ES-I3 (cell line): ENCODE results near the gene GK.
"Not testable (repeated sequence)": the region's sequence is repeated elsewhere in the genome, so short reads cannot be mapped to it uniquely, and the experiment has no call there.

Source experiments
- H3K36me3 ChIP-seq: 2 replicates; pipeline ENCODE4 v1.6.1; 2013; ENCODE audit warnings: mild to moderate bottlenecking, low read length, control low read depth, moderate library complexity; ENCODE audit not compliant: insufficient read depth
- H3K4me1 ChIP-seq: 2 replicates; pipeline ENCODE4 v1.6.1; 2013; ENCODE audit warnings: mild to moderate bottlenecking, control low read depth, low read length; ENCODE audit not compliant: insufficient read depth
- H3K9ac ChIP-seq: 2 replicates; pipeline ENCODE4 v1.6.1; 2013; ENCODE audit warnings: low read depth, mild to moderate bottlenecking, low read length, moderate library complexity
- H3K9me3 ChIP-seq: 2 replicates; pipeline ENCODE4 v1.6.1; 2013; ENCODE audit warnings: mild to moderate bottlenecking, low read length, moderate library complexity; ENCODE audit not compliant: control insufficient read depth, insufficient read depth

The GK gene

GRCh38 chrX:30706216-30706775 lies 53.1 kb downstream of the GK start:
- Histone ChIP-seq H3K9ac (no peak overlapping the region), H3K9me3 (no peaks in the 10 kb centered on the region), H3K36me3 (peaks cover 2% of the 10 kb centered on the region), H3K4me1 (no peaks in the 10 kb centered on the region)

GRCh38 chrX:30712214-30712613 lies 59.0 kb downstream of the GK start:
- Histone ChIP-seq H3K9me3 (no peaks in the 10 kb centered on the region; the same call in 1 of the 2 replicates), H3K4me1 (no peaks in the 10 kb centered on the region), H3K9ac (no peak overlapping the region), H3K36me3 (peaks cover 2% of the 10 kb centered on the region)

- Histone ChIP-seq H3K4me1 (no peaks in the 10 kb centered on the region), H3K9ac (no peak overlapping the region), H3K9me3 (no peaks in the 10 kb centered on the region; the same call in 1 of the 2 replicates), H3K36me3 (peaks cover 2% of the 10 kb centered on the region)
Observed at GRCh38 chrX:30713061-30713525, 59.9 kb downstream of the GK start.

GRCh38 chrX:30714138-30714537 lies 60.9 kb downstream of the GK start:
- peaks cover 2% of the 10 kb centered on the region for H3K36me3 ChIP-seq
- H3K9ac ChIP-seq = no peak overlapping the region
- no peaks in the 10 kb centered on the region for H3K4me1 ChIP-seq
- H3K9me3 ChIP-seq = no peaks in the 10 kb centered on the region; the same call in 1 of the 2 replicates

GRCh38 chrX:30715976-30716375 lies 62.8 kb downstream of the GK start:
- H3K9ac ChIP-seq = no peak overlapping the region
- no peaks in the 10 kb centered on the region for H3K36me3 ChIP-seq
- no peaks in the 10 kb centered on the region for H3K4me1 ChIP-seq
- no peaks in the 10 kb centered on the region; the same call in 1 of the 2 replicates for H3K9me3 ChIP-seq

- Histone ChIP-seq H3K9ac (no peak overlapping the region), H3K9me3 (no peaks in the 10 kb centered on the region), H3K4me1 (no peaks in the 10 kb centered on the region), H3K36me3 (no peaks in the 10 kb centered on the region)
Observed at GRCh38 chrX:30733852-30734660, 80.8 kb downstream of the GK start.

- no peaks in the 10 kb centered on the region for H3K9me3 ChIP-seq
- no peaks in the 10 kb centered on the region for H3K36me3 ChIP-seq
- H3K4me1 ChIP-seq = no peaks in the 10 kb centered on the region
- H3K9ac ChIP-seq = no peak overlapping the region
Observed at GRCh38 chrX:30734782-30735181, 81.6 kb downstream of the GK start.

- no peaks in the 10 kb centered on the region for H3K9me3 ChIP-seq
- H3K36me3 ChIP-seq = no peaks in the 10 kb centered on the region
- no peak overlapping the region for H3K9ac ChIP-seq
- H3K4me1 ChIP-seq = no peaks in the 10 kb centered on the region
Observed at GRCh38 chrX:30735839-30736238, 82.6 kb downstream of the GK start.

GRCh38 chrX:30741545-30741944 lies 88.3 kb downstream of the GK start:
- no peaks in the 10 kb centered on the region for H3K9me3 ChIP-seq
- no peaks in the 10 kb centered on the region for H3K36me3 ChIP-seq
- no peak overlapping the region for H3K9ac ChIP-seq

GRCh38 chrX:30748342-30748960 lies 95.2 kb downstream of the GK start:
- Histone ChIP-seq H3K9me3 (no peaks in the 10 kb centered on the region), H3K4me1 (no peaks in the 10 kb centered on the region), H3K36me3 (no peaks in the 10 kb centered on the region), H3K9ac (no peak overlapping the region)

More at GRCh38 chrX:30741545-30741944, 88.3 kb downstream of the GK start:
- H3K4me1 ChIP-seq = no peaks in the 10 kb centered on the region

- H3K9me3 ChIP-seq = peaks cover 3% of the 10 kb centered on the region; the same call in 1 of the 2 replicates
- H3K4me1 ChIP-seq = no peaks in the 10 kb centered on the region
- H3K36me3 ChIP-seq = no peaks in the 10 kb centered on the region
- no peak overlapping the region for H3K9ac ChIP-seq
Observed at GRCh38 chrX:30751497-30751896, 98.3 kb downstream of the GK start.

- Histone ChIP-seq H3K4me1 (no peaks in the 10 kb centered on the region), H3K9me3 (no peaks in the 10 kb centered on the region), H3K36me3 (no peaks in the 10 kb centered on the region), H3K9ac (no peak overlapping the region)
Observed at GRCh38 chrX:30762755-30763154, 109.5 kb downstream of the GK start.

- H3K9me3 ChIP-seq, H3K9ac ChIP-seq, H3K36me3 ChIP-seq, H3K4me1 ChIP-seq: not testable (repeated sequence)
Observed at GRCh38 chrX:30773764-30774163, 120.5 kb downstream of the GK start.

GRCh38 chrX:30777575-30777974 lies 124.4 kb downstream of the GK start:
- Histone ChIP-seq H3K36me3 (no peaks in the 10 kb centered on the region), H3K9me3 (no peaks in the 10 kb centered on the region), H3K9ac (no peak overlapping the region), H3K4me1 (peaks cover 5% of the 10 kb centered on the region; the same call in 1 of the 2 replicates)
